Neural cell (in vitro differentiated cells): Measurements from ENCODE around the gene CCDC102A. TPM values are rescaled to one million over a fixed set of nuclear protein-coding genes. Genes with fewer than 3 reads are reported as not detected.

ENCODE experiments used
- H2AFZ ChIP-seq: fragments of 200-600, 300-800 bp; sonication (generic), shearing (Covaris generic); 2 replicates; pipeline ENCODE4 v1.6.0; 2014; ENCODE audit warnings: low read depth, mild to moderate bottlenecking, antibody characterized with exemption, low read length, moderate library complexity
- H3F3A ChIP-seq: fragments of 200-600 bp; shearing (Covaris generic); 2 replicates; pipeline ENCODE4 v1.6.1; 2016; ENCODE audit warnings: mild to moderate bottlenecking, moderate library complexity, mixed read lengths, antibody characterized with exemption, low read length; ENCODE audit not compliant: insufficient read depth, poor library complexity, severe bottlenecking
- H3K27ac ChIP-seq: fragments of 200-600, 300-800 bp; sonication (generic), shearing (Covaris generic); 2 replicates; pipeline ENCODE4 v1.5.1; 2014; ENCODE audit warnings: mild to moderate bottlenecking, low read length, moderate library complexity
- H3K27me3 ChIP-seq: fragments of 300-800, 200-600 bp; sonication (generic), shearing (Covaris generic); 2 replicates; pipeline ENCODE4 v1.6.0; 2014; ENCODE audit warnings: mild to moderate bottlenecking, low read depth, low read length, moderate library complexity; ENCODE audit not compliant: insufficient read depth
- H3K36me3 ChIP-seq: fragments of 300-800, 200-600 bp; sonication (generic), shearing (Covaris generic); 2 replicates; pipeline ENCODE4 v1.5.1; 2014; ENCODE audit warnings: mild to moderate bottlenecking, antibody characterized with exemption, low read length, moderate library complexity; ENCODE audit not compliant: insufficient read depth
- H3K4me2 ChIP-seq: fragments of 300-800, 200-600 bp; sonication (generic), shearing (Covaris generic); 2 replicates; pipeline ENCODE4 v1.6.0; 2014; ENCODE audit warnings: mild to moderate bottlenecking, low read length
- H3K4me3 ChIP-seq: fragments of 300-800, 200-600 bp; sonication (generic), shearing (Covaris generic); 2 replicates; pipeline ENCODE4 v1.5.1; 2014; ENCODE audit warnings: mild to moderate bottlenecking, low read length, moderate library complexity
- H3K79me2 ChIP-seq: fragments of 200-600 bp; shearing (Covaris generic); replicated peaks from 2 replicates; pipeline ENCODE4 v1.6.0; 2014; ENCODE audit warnings: mild to moderate bottlenecking, low read length, moderate library complexity; ENCODE audit not compliant: insufficient read depth
- H3K9ac ChIP-seq: fragments of 300-800, 200-600 bp; sonication (generic), shearing (Covaris generic); 2 replicates; pipeline ENCODE4 v1.6.1; 2016; ENCODE audit warnings: mild to moderate bottlenecking, low read length, mixed read lengths
- H3K9me2 ChIP-seq: fragments of 200-600 bp; shearing (Covaris generic); 2 replicates; pipeline ENCODE4 v1.6.1; 2016; ENCODE audit warnings: mild to moderate bottlenecking, low read length, mixed read lengths; ENCODE audit not compliant: insufficient read depth
- H3K9me3 ChIP-seq: fragments of 200-600, 300-800 bp; sonication (generic), shearing (Covaris generic); 2 replicates; pipeline ENCODE4 v1.6.1; 2016; ENCODE audit warnings: mild to moderate bottlenecking, mixed run types, low read length, moderate library complexity, mixed read lengths
- H4K20me1 ChIP-seq: fragments of 200-600 bp; shearing (Covaris generic); 2 replicates; pipeline ENCODE4 v1.6.1; 2016; ENCODE audit warnings: mild to moderate bottlenecking, mixed run types; ENCODE audit not compliant: insufficient read depth
- CTCF ChIP-seq: fragments of 450-650 bp; IDR thresholded peaks from 2 replicates; pipeline ENCODE4 v1.5.1; 2014; ENCODE audit warnings: antibody characterized with exemption, mild to moderate bottlenecking, moderate library complexity; ENCODE audit not compliant: poor library complexity, severe bottlenecking
- EP300 ChIP-seq: fragments of 450-650 bp; conservative IDR thresholded peaks from 2 replicates; pipeline ENCODE4 v1.6.1; 2014; ENCODE audit warnings: antibody characterized with exemption, mild to moderate bottlenecking, moderate library complexity; ENCODE audit not compliant: poor library complexity, severe bottlenecking
- EZH2 ChIP-seq: fragments of 200-600, 300-800 bp; shearing (Covaris generic), sonication (generic); IDR thresholded peaks from 2 replicates; pipeline ENCODE4 v1.6.1; 2014; ENCODE audit warnings: antibody characterized with exemption, low read length, borderline replicate concordance, mild to moderate bottlenecking; ENCODE audit not compliant: insufficient read depth, poor library complexity, severe bottlenecking
- MXI1 ChIP-seq: fragments of 450-650 bp; conservative IDR thresholded peaks from 2 replicates; pipeline ENCODE4 v1.6.1; 2014; ENCODE audit warnings: antibody characterized with exemption, mild to moderate bottlenecking; ENCODE audit not compliant: poor library complexity, severe bottlenecking
- POLR2AphosphoS5 ChIP-seq: IDR thresholded peaks from 2 replicates; pipeline ENCODE4 v1.6.1; 2012
- RAD21 ChIP-seq: fragments of 450-650 bp; conservative IDR thresholded peaks from 2 replicates; pipeline ENCODE4 v1.6.1; 2014; ENCODE audit warnings: antibody characterized with exemption, mild to moderate bottlenecking, moderate library complexity
- REST ChIP-seq: IDR thresholded peaks from 2 replicates; pipeline ENCODE4 v1.6.1; 2012; ENCODE audit warnings: borderline replicate concordance
- SMC3 ChIP-seq: fragments of 450-650 bp; conservative IDR thresholded peaks from 2 replicates; pipeline ENCODE4 v1.6.1; 2014; ENCODE audit warnings: antibody characterized with exemption, mild to moderate bottlenecking, moderate library complexity; ENCODE audit not compliant: poor library complexity
- TAF1 ChIP-seq: IDR thresholded peaks from 2 replicates; pipeline ENCODE4 v1.6.1; 2012; ENCODE audit warnings: low read depth
- polyA plus RNA-seq: library from polyadenylated mRNA; depleted of rRNA; stranded (reverse); fragments of >200 nt; gene quantifications from 2 replicates; pipeline ENCODE4 v1.2.3, GENCODE V29; 2014

CCDC102A gene
- polyA plus RNA-seq, 1 donor from 2014 or later: 0.20 TPM

- Histone ChIP-seq H4K20me1 (no peaks in the 10 kb centered on the region), H2AFZ (no peak overlapping the region), H3K9ac (no peak overlapping the region), H3K27me3 (no peaks in the 10 kb centered on the region), H3K27ac (no peak overlapping the region), H3K79me2 (no peaks in the 10 kb centered on the region), H3K4me2 (no peak overlapping the region), H3K9me3 (no peaks in the 10 kb centered on the region), H3K36me3 (no peaks in the 10 kb centered on the region), H3K9me2 (no peaks in the 10 kb centered on the region), H3F3A (no peaks in the 10 kb centered on the region), H3K4me3 (no peak overlapping the region)
- TF ChIP-seq EP300 (no peak), MXI1 (no peak), REST (no peak), TAF1 (no peak), CTCF (no peak)
These were observed 22.0 kb downstream of the CCDC102A start for GRCh38 chr16:57514371-57514770.

GRCh38 chr16:57513371-57514102 lies 22.8 kb downstream of the CCDC102A start:
- H3K9ac ChIP-seq: no peak overlapping the region
- no peak overlapping the region for H2AFZ ChIP-seq
- no peaks in the 10 kb centered on the region for H3K79me2 ChIP-seq
- H3K4me3 ChIP-seq: no peak overlapping the region
- no peak for TF ChIP-seq TAF1
- TF ChIP-seq MXI1: no peak
- no peak for TF ChIP-seq RAD21
- TF ChIP-seq CTCF: no peak
- TF ChIP-seq REST: no peak
- no peak for TF ChIP-seq SMC3
- no peak for TF ChIP-seq POLR2AphosphoS5
- TF ChIP-seq EZH2: no peak
- TF ChIP-seq EP300: no peak
- no peak overlapping the region for H3K27ac ChIP-seq
- no peaks in the 10 kb centered on the region for H3K27me3 ChIP-seq
- no peaks in the 10 kb centered on the region for H3K9me2 ChIP-seq
- H3F3A ChIP-seq: no peaks in the 10 kb centered on the region
- no peaks in the 10 kb centered on the region for H3K36me3 ChIP-seq
- H3K4me2 ChIP-seq: no peak overlapping the region
- no peaks in the 10 kb centered on the region for H3K9me3 ChIP-seq
- no peaks in the 10 kb centered on the region for H4K20me1 ChIP-seq
